Measurements from ENCODE around the gene METTL25. TPM values are rescaled to one million over a fixed set of nuclear protein-coding genes. Genes with fewer than 3 reads are reported as not detected.

The METTL25 gene
- total RNA-seq, 2 experiments from 2014 or later, result 6.0 to 7.6 TPM

GRCh38 chr12:82398879-82399278 is 40.5 kb downstream of the METTL25 start:
- ChIA-PET CTCF (no interaction called here), POLR2A (no interaction called here)

DNA sequence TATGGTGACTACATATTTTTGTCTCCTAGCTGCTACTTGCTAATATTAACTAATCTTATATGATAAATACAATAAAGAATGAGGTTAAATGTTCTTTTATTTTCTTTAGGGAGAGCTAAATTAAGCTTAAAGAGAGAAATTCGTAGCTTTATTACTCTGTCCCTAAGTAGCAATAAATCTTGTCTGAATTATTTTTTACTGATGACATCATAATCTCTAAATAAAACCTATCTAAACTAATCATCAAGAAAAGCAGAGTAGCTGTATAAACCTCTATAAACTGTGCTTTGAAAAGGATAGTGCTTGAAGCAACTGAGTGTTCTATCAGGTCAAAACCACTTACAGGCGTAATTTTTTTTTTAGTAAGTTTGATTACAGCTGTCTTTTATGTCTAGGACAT is 42.5 kb downstream of the METTL25 start:
- POLR2A ChIA-PET, result no interaction called here
- CTCF ChIA-PET, result no interaction called here

- POLR2A ChIA-PET, result no interaction called here
- CTCF ChIA-PET, result no interaction called here
Observed at GRCh38 chr12:82406651-82407050, 48.3 kb downstream of the METTL25 start.

GRCh38 chr12:82407481-82407880 is 49.2 kb downstream of the METTL25 start:
- ChIA-PET POLR2A (no interaction called here), CTCF (no interaction called here)

DNA sequence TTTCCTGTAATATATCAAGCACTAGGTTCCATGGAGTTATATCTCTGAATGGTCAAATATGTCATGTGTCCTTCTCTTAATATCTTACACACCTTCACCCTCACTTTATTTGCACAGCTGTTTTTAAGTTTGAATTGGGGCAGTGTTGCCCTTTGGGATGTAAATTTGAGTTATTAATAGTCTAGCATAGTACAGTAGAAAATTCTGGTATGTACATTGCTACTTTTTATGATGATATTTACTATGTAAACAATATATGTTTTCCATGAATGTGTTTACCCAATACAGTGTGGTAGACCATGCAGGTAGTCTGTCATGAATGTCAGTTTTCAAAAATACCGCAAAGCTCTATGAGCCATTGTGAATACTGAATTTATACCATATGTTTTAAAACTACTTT is 50.5 kb downstream of the METTL25 start:
- CTCF ChIA-PET, result no interaction called here

GRCh38 chr12:82411546-82412230 is 53.4 kb downstream of the METTL25 start:
- POLR2A ChIA-PET, result no interaction called here
- CTCF ChIA-PET, result no interaction called here

More for the DNA sequence above, 50.5 kb downstream of the METTL25 start:
- POLR2A ChIA-PET, result no interaction called here

- CTCF ChIA-PET, result no interaction called here
- POLR2A ChIA-PET, result no interaction called here
Observed at GRCh38 chr12:82412246-82412645, 53.9 kb downstream of the METTL25 start.

- POLR2A ChIA-PET, result no interaction called here
Observed at GRCh38 chr12:82414044-82414443, 55.7 kb downstream of the METTL25 start.

GRCh38 chr12:82414926-82415325 is 56.6 kb downstream of the METTL25 start:
- ChIA-PET POLR2A (no interaction called here), CTCF (no interaction called here)

More at GRCh38 chr12:82414044-82414443, 55.7 kb downstream of the METTL25 start:
- CTCF ChIA-PET, result no interaction called here

DNA sequence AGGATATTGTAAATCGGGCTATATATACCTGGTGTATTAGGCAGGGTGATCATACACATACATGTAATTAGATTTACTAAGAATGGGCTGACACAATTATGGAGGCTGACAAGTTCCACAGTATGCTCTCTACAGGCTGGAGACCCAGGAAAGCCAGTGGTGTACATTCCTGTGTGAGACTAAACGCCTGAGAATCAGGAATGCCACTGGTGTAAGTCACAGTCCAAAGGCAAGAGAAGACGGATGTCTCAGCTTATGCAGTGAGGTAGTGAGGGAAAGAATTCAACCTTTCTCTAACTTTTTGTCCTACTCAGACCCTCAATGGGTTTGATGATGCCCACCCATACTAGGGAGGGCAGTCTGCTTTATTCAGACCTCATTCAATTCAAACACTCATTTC is 57.1 kb downstream of the METTL25 start:
- POLR2A ChIA-PET, result no interaction called here
- CTCF ChIA-PET, result no interaction called here

- ChIA-PET POLR2A (no interaction called here), CTCF (no interaction called here)
Observed at GRCh38 chr12:82425241-82425640, 66.9 kb downstream of the METTL25 start.

GRCh38 chr12:82426081-82426480 is 67.8 kb downstream of the METTL25 start:
- POLR2A ChIA-PET, result no interaction called here
- CTCF ChIA-PET, result no interaction called here

GRCh38 chr12:82426586-82426985 is 68.3 kb downstream of the METTL25 start:
- CTCF ChIA-PET, result no interaction called here

DNA sequence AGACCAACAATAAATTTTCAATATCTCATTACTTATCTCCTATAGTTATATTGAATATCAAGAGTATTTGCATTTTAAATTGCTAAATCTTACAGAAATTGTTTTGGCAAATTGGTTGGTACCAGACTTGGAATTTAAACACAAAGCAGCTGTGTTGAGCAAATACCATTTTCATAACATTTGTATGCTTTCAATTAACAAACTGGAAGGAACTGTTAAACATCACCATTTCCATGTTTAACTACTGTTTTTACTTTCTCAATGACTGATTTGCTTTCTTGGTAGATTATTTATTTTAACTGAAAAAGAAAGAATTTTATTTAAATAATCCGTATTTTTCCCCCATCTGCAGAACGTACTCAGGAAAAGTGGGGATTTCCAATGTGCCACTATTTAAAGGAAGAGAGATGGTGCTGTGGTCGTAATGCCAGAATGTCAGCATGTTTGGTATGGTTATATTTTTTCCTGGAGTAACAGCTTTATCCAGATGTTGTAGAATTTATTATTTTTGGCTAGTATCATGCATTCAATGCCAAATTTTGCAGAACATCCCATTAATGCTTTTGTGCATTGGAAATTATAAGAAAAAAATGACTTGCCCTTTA is 72.3 kb downstream of the METTL25 start:
- POLR2A ChIA-PET, result no interaction called here
- CTCF ChIA-PET, result no interaction called here

More at GRCh38 chr12:82426586-82426985, 68.3 kb downstream of the METTL25 start:
- POLR2A ChIA-PET, result no interaction called here

DNA sequence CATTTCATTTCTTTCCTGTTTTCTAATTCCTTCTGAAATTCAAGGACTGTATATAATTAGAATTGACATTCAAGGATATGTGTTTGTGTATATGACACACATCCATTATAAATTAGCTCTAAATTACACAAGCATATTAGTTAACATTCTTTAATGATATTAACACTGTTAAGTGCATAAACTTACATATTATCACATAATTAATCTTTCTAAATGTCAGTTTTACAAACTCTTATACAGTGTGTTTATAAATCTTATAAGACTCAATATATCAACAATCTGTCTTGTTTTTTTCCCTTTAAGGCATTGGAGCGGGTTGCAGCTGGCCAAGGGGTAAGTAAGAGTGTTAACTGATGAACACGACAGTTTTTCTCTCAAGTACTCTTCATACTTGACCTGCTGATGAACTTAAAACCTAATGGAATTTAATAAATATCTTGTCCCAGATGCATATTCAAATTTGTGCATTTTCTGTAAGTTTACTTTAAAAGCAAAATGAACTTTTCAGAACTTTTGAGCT is 76.1 kb downstream of the METTL25 start:
- POLR2A ChIA-PET, result no interaction called here
- CTCF ChIA-PET, result no interaction called here

GRCh38 chr12:82436354-82436753 is 78.0 kb downstream of the METTL25 start:
- POLR2A ChIA-PET, result no interaction called here
- CTCF ChIA-PET, result no interaction called here

DNA sequence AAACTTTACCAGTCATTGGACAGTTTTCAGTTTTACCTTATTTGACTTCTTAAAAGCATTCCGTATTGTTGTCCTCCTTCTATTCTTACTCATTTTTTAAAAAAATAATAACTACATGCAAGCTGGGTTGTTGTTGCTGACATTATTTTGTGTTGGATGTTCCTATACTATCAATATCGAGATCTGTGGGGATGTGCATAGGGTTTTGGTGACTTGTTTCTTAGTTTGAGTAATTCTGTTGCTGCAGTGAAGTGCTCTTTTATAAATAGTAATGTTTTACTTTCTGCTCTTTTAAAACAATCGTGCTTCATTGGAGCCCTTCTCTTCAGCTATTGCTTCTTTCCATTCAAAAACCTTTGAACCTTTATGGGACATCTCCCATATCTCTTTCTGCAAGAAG is 79.4 kb downstream of the METTL25 start:
- ChIA-PET POLR2A (interaction anchor here (0.6 kb wide), 1 partner anchor 63 kb away, joined by 4 read pairs; no protein-coding TSS in a partner anchor), CTCF (no interaction called here)

GRCh38 chr12:82438356-82438755 is 80.0 kb downstream of the METTL25 start:
- CTCF ChIA-PET, result no interaction called here
- POLR2A ChIA-PET, result interaction anchor here (0.6 kb wide), 1 partner anchor 62 kb away, joined by 4 read pairs; no protein-coding TSS in a partner anchor

DNA sequence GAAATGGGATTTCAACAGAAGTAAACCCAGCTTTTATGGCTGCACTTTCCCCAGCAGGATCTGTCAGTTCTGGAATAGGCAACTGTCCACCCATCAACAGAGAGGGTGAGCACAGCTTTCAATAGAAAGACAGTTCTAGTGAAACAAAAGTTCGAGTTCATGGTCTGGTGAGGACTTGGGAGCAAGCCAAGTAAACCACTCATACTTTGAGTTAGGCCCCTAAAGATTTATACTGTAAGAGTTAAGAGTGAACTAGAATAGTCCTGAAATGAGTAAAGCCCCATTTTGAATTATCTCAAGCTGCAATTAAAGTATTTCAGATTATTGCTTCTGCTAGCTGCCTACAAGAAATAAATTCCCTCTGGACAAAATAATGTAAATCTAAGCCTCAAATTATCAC is 82.6 kb downstream of the METTL25 start:
- POLR2A ChIA-PET, result no interaction called here
- CTCF ChIA-PET, result no interaction called here

- CTCF ChIA-PET, result no interaction called here
- POLR2A ChIA-PET, result no interaction called here
Observed at GRCh38 chr12:82448911-82449578, 90.7 kb downstream of the METTL25 start.

DNA sequence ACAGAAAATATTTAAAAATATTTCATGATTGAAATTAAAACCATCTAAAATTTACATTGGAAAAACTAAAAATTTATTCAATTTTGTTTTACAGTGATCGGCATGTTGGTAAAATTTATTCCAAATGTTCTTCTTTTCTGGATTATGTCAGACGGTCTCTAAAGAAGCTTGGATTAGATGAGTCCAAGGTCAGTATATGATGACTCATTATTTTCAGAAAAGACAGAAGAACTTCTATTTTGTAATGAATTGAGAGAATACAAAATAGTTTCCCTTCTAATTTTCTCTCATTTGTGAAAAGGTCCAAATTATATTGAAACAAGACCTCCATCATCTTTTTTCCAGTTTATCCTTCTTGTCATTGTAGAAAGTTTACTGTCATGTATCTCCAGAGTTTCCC is 98.3 kb downstream of the METTL25 start:
- CTCF ChIA-PET, result no interaction called here
- POLR2A ChIA-PET, result no interaction called here
